Islet precursor cell (in vitro differentiated cells): ENCODE measurements around the gene FOXN4.
"Not testable (repeated sequence)": the region's sequence is repeated elsewhere in the genome, so short reads cannot be mapped to it uniquely, and the experiment has no call there.

ENCODE experiments used
- DNase-seq: peaks from one replicate; pipeline ENCODE4 v3.0.0-alpha.2; 2018

FOXN4 gene

DNA sequence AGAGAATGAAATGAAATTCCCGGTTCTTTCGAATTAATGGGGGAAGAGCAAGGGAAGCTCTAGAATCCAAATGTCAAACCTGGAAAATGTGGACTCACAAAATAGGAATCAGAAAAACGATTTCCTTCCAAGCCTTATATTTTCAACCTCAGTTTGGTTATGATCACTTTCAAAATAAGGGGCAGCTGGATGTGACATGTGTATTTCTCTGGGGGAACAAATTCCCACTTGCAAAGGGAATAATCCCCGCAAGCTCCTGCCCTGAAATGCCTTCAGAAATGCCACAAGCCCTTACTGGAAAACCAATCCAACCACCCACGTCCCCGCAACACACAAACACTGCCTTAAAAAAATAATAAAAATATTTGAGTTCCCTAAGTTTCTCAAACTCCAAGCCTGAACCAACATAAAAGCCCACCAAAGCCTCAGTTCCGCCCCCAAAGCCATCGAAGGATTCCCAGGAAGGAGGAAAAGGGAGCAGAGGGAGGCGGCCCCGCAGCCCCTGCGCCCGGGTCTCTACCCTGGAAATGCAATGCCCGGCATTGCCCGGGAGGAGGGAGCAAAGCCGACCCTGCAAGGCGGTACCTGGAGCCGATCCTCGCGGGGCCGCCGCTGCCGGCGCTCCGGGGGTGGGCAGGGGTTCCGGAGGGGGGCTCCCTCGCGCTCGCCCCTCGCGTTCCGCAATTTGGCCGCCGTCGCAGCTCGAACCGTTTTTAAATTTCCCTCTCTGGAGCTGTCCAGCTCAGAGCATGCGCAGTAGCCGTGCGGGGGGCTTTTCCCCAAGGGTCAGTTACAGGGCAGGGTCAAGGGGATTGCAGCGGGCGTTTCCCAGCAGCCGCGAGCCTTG, at the start of gene FOXN4:
FOXN4 (minus strand) TSS at position 751 of the 847 bp plus-strand sequence. CDS start 963 bp downstream, outside the sequence.
- peak; percentile 81 for DNase-seq

GRCh38 chr12:109358154-109358869, 49.2 kb upstream of the FOXN4 start:
- DNase-seq, result no peak

- DNase-seq, result no peak
Measured at GRCh38 chr12:109357032-109357431, 47.9 kb upstream of the FOXN4 start.

- DNase-seq, result no peak
Measured at GRCh38 chr12:109356577-109356976, 47.5 kb upstream of the FOXN4 start.

DNA sequence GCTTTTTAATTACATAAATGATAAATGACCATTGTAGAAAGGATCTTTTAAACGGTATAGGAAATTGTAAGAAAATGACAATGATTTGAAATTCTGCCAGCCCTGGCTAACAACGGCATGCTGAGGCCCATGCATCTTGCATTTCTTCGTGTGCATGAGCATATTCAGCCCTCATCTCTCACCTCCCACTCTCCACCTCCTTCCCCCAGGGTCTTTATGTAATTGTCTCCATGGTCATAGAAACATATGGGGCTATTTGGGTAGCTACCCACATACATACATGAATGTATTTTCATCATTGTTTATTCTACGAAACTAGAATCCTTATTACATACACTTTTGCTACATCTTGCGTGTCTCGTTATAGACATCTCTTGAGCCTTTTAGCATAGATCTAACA, 43.1 kb upstream of the FOXN4 start:
- no peak for DNase-seq

- DNase-seq, result no peak
Measured at GRCh38 chr12:109347589-109347988, 38.5 kb upstream of the FOXN4 start, which contains the start of gene MYO1H. MYO1H (plus strand) TSS chr12:109347900; CDS start chr12:109347961, 61 bp downstream.

DNA sequence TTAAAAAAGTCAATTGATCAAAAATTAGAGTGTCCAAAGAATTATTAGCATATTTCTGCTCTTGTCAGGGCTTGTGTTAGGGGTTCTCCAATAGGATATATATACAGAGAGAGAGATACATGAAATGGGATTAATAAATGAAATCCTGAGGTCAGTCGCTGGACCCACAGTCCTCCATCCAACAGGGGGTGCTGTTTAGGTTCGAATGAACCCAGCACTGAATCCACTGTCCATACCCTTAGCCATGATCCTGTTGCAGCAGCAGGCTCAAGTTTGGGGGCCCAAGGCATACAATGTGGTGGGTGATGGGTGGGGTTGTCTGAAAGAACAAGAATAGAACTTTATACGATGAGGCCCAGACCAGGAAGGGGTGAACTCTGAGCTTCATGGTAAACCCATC, 37.8 kb upstream of the FOXN4 start:
- DNase-seq, result no peak

GRCh38 chr12:109345428-109345827, 36.3 kb upstream of the FOXN4 start:
- DNase-seq, result no peak

GRCh38 chr12:109343677-109344076, 34.6 kb upstream of the FOXN4 start:
- DNase-seq, result no peak

DNA sequence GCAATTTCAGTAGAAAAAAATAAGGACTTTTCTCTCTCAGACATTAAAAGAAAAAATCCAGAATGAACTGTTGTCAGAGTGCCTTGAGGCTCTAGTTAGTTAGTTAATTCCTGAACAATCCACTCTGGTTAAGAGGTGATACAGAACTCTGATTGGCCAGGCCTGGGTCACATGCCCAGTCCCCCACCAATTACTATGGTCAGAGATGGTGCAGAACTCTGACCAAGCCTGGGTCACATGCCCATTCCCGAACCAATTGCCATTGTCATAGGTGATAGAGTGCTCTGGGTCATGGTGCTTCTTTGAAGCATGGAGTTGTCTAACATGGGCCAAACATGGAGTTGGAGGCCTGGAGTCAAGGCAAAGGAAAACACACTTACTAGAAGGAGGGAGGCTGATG, 27.5 kb upstream of the FOXN4 start:
- DNase-seq, result no peak

DNA sequence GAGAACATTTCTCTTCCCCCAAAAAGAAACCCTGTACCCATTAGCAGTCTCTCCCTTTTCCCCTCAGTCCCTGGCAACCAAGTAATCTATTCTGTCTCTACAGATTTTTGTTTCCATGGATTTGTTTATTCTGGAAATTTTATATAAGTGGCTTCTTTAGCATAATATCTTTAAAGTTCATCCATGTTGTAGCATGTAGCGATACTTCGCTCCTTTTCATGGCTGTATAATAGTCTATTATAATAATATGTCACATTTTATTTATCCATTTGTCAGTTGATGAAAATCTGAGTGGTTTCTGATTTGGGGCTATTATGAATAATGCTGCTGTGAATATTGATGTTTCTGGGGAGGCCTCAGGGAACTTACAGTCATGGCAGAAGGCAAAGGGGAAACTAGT, 25.8 kb upstream of the FOXN4 start:
- no peak for DNase-seq

GRCh38 chr12:109331301-109331952, 22.3 kb upstream of the FOXN4 start:
- no peak for DNase-seq

- DNase-seq, result no peak
Measured at GRCh38 chr12:109330282-109331230, 21.5 kb upstream of the FOXN4 start.

DNA sequence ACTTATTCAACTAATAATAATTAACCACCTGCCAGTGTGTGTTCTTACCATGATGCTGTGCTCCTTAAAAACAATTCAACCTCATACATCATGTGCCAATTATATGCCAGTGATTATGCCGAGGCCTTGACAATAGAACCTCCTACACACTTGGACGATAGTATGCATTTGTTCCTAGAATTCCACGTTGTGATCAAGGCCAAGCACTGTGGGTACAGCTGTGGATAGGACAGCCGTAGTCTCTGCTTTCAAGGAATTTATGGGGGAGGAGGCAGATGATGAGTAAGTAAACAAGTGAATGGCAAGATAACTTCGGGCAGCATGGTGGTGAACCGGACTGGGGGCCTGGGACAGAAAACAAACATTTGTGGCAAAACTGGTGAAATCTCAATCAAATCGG, 20.6 kb upstream of the FOXN4 start:
- no peak for DNase-seq

DNA sequence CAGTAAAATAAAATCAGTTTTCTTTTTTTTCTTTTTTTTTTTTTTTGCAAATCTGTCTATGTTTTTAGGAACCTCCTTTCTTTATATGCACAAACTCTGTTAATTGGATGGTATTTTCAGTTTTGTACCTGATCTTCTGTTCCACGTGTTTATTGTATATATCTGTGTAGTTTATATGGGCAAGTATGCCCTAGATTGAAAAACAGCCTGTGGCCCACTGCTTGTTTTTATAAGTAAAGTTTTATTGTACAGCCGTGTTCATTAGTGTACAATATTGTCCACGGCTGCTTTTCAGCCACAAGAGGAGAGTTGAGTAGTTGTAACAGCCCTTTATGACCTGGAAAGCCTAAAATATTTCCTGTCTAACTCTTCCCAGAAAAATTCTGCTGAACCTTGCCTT, 19.9 kb upstream of the FOXN4 start:
- no peak for DNase-seq

DNA sequence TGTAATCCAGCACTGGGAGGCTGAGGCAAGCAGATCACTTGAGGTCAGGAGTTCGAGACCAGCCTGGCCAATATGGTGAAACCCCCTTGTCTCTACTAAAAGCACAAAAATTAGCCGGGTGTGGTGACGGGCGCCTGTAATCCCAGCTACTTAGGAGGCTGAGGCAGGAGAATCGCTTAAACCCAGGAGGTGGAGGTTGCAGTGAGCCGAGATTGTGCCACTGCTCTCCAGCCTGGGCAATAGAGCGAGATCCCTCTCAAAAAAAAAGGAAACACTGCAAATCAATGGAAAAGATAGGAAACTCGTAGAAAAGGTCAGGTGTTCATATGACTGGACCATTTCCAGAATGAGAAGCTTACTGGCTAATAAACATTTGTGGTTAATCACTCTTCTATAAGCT, 12.2 kb upstream of the FOXN4 start:
- DNase-seq, result not testable (repeated sequence)

GRCh38 chr12:109310247-109311125, 1.4 kb upstream of the FOXN4 start:
- DNase-seq, result peak; percentile 55

- DNase-seq, result peak; percentile 50
Measured at GRCh38 chr12:109309381-109310246, 530 bp upstream of the FOXN4 start.

- peak; percentile 77 for DNase-seq
Measured at GRCh38 chr12:109307051-109307450, 2.0 kb downstream of the FOXN4 start.

- DNase-seq, result no peak
Measured at GRCh38 chr12:109305547-109305946, 3.5 kb downstream of the FOXN4 start.
